ENCODE measurements around the gene DDX10. TPM values are rescaled to one million over a fixed set of nuclear protein-coding genes. Genes with fewer than 3 reads are reported as not detected.

The DDX10 gene
- total RNA-seq, 1 donor = 20.3 TPM

DNA sequence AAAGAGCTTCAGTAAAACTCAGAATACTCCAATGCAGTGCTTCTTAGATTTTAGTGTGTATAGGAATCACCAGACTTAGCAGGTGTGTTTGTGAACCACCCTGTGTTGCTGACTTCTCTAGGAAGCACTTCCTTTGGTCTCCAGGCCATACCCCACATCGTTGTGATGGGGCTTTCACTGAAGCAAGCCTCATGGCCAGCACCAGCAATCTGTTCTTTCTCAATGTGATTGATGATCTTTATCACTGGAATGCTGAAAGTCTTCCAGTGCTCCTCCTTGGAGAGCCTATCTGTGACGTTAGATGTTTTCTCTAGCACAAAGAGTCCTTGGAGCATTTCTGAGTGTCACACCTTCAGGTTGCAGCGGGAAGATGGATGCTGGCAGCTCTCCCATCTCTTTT is 280.5 kb downstream of the DDX10 start:
- DNase-seq (ENCODE audit: low read depth) = no peak
- no peak for TF ChIP-seq CTCF (IDR thresholded peaks at IDR 0.05; ENCODE audit: insufficient read depth, low read depth, low read length)
- H3K4me3 ChIP-seq (ENCODE audit: low read depth, low read length) = no peak overlapping the region

DNA sequence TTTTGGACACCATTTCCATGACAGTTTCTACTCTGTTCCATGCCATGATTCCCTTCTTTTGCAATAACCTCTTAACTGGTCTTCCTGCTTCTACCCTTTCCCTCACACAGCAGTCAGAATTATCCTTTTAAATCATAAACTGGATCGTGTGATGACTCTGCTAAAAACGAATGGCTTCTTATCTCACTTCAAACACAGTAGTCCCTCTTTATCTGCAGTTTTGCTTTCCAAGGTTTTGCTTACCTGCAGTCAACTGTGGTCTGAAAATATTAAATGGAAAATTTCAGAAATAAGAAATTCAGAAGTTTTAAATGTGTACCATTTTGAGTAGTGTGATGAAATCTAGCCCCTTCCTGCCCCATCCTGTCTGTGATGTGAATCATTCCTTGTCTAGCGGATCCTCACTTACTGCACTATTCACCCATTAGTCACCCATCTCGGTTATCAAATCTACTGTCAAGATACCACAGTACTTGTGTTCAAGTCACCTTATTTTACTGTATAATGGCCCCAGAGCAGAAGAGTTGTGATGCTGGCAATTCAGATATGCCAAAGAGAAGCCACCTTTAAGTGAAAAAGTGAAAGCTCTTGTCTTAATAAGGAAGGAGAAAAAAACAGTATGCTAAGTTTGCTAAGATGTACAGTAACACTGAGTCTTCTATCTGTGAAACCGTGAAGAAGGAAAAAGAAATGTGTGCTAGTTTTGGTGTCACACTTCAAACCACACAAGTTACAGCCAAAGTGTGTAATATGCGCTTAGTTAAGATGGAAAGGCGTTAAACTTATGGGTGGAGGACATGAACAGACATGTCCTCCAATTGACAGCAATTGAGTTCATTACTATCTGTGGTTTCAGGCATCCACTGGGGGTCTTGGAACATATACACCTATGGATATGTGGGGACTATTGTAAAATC is 283.0 kb downstream of the DDX10 start:
- peak; percentile 51 for DNase-seq (ENCODE audit: low read depth)
- H3K4me3 ChIP-seq (ENCODE audit: low read depth, low read length) = no peak overlapping the region
- no peak for TF ChIP-seq CTCF (IDR thresholded peaks at IDR 0.05; ENCODE audit: insufficient read depth, low read depth, low read length)

- DNase-seq (ENCODE audit: low read depth) = peak; percentile 73
- no peak overlapping the region for H3K4me3 ChIP-seq (ENCODE audit: low read depth, low read length)
- no peak for TF ChIP-seq CTCF (IDR thresholded peaks at IDR 0.05; ENCODE audit: insufficient read depth, low read depth, low read length)
Observed at GRCh38 chr11:108958368-108959104, 293.7 kb downstream of the DDX10 start.

GRCh38 chr11:108959105-108959761 is 294.4 kb downstream of the DDX10 start:
- no peak for TF ChIP-seq CTCF (IDR thresholded peaks at IDR 0.05; ENCODE audit: insufficient read depth, low read depth, low read length)
- no peak for DNase-seq (ENCODE audit: low read depth)
- no peak overlapping the region for H3K4me3 ChIP-seq (ENCODE audit: low read depth, low read length)

GRCh38 chr11:108959874-108960273 is 295.0 kb downstream of the DDX10 start:
- no peak for DNase-seq (ENCODE audit: low read depth)
- no peak overlapping the region for H3K4me3 ChIP-seq (ENCODE audit: low read depth, low read length)
- no peak for TF ChIP-seq CTCF (IDR thresholded peaks at IDR 0.05; ENCODE audit: insufficient read depth, low read depth, low read length)

DNA sequence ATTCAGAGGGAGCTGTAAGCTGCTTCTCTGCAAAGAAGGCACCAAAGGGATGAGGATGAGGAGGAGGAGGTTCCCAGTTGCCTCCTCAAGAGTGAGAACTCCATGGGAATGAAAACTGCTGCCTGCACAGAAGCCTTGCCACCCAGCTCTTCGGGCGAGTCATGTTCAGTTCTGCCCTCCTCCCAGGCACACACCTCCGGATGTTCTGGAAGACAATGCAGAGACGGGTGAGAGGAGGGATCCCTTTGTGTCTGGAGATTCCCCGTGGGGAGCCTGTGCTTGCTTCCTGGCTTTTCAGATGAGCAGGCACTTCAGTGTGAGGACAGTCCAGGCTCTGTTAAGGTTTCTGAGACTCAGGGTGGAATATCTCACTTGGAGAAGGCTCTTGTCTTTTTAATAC is 295.6 kb downstream of the DDX10 start:
- no peak for TF ChIP-seq CTCF (IDR thresholded peaks at IDR 0.05; ENCODE audit: insufficient read depth, low read depth, low read length)
- H3K4me3 ChIP-seq (ENCODE audit: low read depth, low read length) = no peak overlapping the region
- no peak for DNase-seq (ENCODE audit: low read depth)
